NCI-H748 (cell line): ENCODE measurements around the gene AFF3.

Experiments
- DNase-seq: peaks from one replicate; lab custom pipeline; 2025; ENCODE audit not compliant: unreplicated experiment; lab: John Stamatoyannopoulos, UW

AFF3 gene

GRCh38 chr2:99651930-99652670 lies 490.3 kb downstream of the AFF3 start:
- DNase-seq = no peak

GRCh38 chr2:99648906-99649789 lies 493.2 kb downstream of the AFF3 start:
- no peak for DNase-seq

GRCh38 chr2:99648178-99648844 lies 494.1 kb downstream of the AFF3 start:
- DNase-seq = no peak

- no peak for DNase-seq
Observed at GRCh38 chr2:99645960-99646359, 496.4 kb downstream of the AFF3 start.

- DNase-seq = no peak
Observed at GRCh38 chr2:99644419-99644787, 498.0 kb downstream of the AFF3 start.

GRCh38 chr2:99643787-99644418 lies 498.5 kb downstream of the AFF3 start:
- no peak for DNase-seq

GRCh38 chr2:99641999-99642398 lies 500.4 kb downstream of the AFF3 start:
- DNase-seq = no peak

- no peak for DNase-seq
Observed at GRCh38 chr2:99640635-99641151, 501.7 kb downstream of the AFF3 start.

GRCh38 chr2:99638791-99639190 lies 503.6 kb downstream of the AFF3 start:
- no peak for DNase-seq

GRCh38 chr2:99637159-99637697 lies 505.2 kb downstream of the AFF3 start:
- DNase-seq = no peak

GRCh38 chr2:99636144-99637034 lies 506.0 kb downstream of the AFF3 start:
- no peak for DNase-seq

- DNase-seq = no peak
Observed at GRCh38 chr2:99635710-99636109, 506.7 kb downstream of the AFF3 start.

- no peak for DNase-seq
Observed at GRCh38 chr2:99634234-99634633, 508.2 kb downstream of the AFF3 start.

- DNase-seq = no peak
Observed at GRCh38 chr2:99631700-99632099, 510.7 kb downstream of the AFF3 start.

GRCh38 chr2:99629320-99629719 lies 513.1 kb downstream of the AFF3 start:
- no peak for DNase-seq

- no peak for DNase-seq
Observed at GRCh38 chr2:99626158-99626557, 516.2 kb downstream of the AFF3 start.

- no peak for DNase-seq
Observed at GRCh38 chr2:99624677-99625076, 517.7 kb downstream of the AFF3 start.

- no peak for DNase-seq
Observed at GRCh38 chr2:99623613-99624012, 518.8 kb downstream of the AFF3 start.

GRCh38 chr2:99623035-99623434 lies 519.4 kb downstream of the AFF3 start:
- DNase-seq = no peak

- no peak for DNase-seq
Observed at GRCh38 chr2:99622534-99622933, 519.9 kb downstream of the AFF3 start.
